ENCODE results near the gene PRKG2.

- TF ChIP-seq CTCF (IDR thresholded peaks at IDR 0.05) (no peak), ZFX (IDR thresholded peaks at IDR 0.05; ENCODE audit: borderline replicate concordance) (no peak)
Measured at GRCh38 chr4:81137894-81138293, 77.1 kb downstream of the PRKG2 start.

All from 22Rv1 (cell line).